ENCODE data around the gene ATP2A2.

DNA sequence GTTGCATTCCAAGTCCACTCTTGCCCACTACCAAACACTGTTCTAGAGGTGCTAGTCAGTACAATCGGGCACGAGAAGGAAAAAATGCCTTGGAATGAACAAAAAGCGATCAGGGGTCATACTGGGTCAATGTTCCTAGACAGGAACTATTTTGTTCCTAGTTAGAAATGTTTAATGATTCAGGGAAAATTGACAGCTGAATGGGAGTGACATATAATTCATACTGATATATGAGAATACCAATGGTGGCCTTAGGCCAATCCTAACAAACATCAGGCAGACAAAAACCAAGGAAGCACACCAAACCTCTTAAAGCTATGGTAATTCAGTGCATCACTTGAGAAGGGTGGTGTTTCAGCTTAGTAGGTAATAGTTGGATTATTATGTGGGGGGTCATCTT is 71.4 kb downstream of the ATP2A2 start:
- TF ChIP-seq GATA2 (IDR thresholded peaks at IDR 0.05; ENCODE audit: low read depth, low read length) = no peak
- no peak for TF ChIP-seq GATA3 (IDR thresholded peaks at IDR 0.05; ENCODE audit: low read depth, low read length)

Data from SH-SY5Y (cell line).